HG02870 (cell line): Measurements from ENCODE around the gene PLXDC2.
"Not testable (repeated sequence)": the region's sequence is repeated elsewhere in the genome, so short reads cannot be mapped to it uniquely, and the experiment has no call there.

Experiments used
- ATAC-seq: cut with Tn5 transposase; IDR thresholded peaks from one replicate; pipeline ENCODE4 v1.9.1; 2021; ENCODE audit warnings: mild to moderate bottlenecking, moderate library complexity; ENCODE audit not compliant: unreplicated experiment

PLXDC2 gene

GRCh38 chr10:20166096-20166675 lies 350.0 kb downstream of the PLXDC2 start:
- no peak for ATAC-seq

DNA sequence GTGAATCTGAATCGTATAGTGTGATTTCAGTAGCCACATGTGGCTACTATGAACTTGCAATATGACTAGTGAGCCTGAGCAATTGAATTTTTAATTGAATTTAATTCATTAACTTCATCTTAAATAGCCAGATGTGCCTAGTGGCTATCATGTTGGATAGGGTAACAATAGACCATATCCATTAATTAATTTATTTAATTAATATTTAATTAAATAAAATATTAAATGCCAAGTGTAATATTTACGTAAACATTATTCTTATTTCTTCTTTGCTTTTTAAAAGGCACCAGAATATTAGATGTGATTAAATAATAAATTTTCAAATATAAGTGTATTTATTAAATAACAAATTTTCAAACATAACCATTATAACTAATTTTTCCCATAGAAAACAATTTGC lies 354.4 kb downstream of the PLXDC2 start:
- ATAC-seq = no peak

- ATAC-seq = no peak
Observed at GRCh38 chr10:20173046-20173445, 356.8 kb downstream of the PLXDC2 start.

DNA sequence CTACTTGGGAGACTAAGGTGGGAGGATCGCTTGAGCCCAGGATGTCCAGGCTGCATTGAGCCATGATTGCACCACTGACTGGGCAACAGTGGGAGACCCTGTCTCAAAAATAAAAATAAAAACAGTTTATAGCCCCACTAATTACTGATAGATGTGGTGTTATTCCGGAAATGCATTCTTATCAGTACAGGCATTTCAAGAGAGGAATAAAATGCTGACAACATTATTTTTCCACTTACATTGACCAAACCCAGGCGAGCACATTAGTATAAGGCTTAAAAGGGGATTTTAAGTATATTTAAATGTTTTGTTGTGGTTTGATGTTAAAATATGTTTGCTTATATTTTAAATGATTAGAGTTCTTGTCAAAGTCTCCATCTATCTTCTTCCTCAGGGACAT lies 359.5 kb downstream of the PLXDC2 start:
- no peak for ATAC-seq

GRCh38 chr10:20180766-20181165 lies 364.5 kb downstream of the PLXDC2 start:
- ATAC-seq = no peak

- ATAC-seq = no peak
Observed at GRCh38 chr10:20181434-20181833, 365.2 kb downstream of the PLXDC2 start.

DNA sequence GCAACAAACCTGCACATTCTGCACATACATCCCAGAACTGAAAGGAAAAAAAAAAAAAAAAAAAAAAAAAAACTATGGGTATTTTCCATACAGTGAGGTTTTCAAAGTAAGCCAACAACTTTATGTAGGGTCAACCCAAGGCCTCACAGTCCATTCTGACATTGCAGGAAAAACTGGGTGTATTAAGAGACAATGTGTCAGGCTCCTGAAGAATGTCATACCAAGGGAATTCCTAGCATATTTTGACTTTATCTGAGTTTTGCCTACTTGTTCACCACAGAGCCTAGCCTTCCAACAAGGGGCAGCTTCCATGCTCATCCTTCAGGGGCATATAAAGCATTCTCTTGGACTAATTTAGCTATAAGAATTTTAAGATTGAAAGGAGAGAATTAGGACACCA lies 368.9 kb downstream of the PLXDC2 start:
- ATAC-seq = no peak

- not testable (repeated sequence) for ATAC-seq
Observed at GRCh38 chr10:20191392-20191791, 375.2 kb downstream of the PLXDC2 start.

DNA sequence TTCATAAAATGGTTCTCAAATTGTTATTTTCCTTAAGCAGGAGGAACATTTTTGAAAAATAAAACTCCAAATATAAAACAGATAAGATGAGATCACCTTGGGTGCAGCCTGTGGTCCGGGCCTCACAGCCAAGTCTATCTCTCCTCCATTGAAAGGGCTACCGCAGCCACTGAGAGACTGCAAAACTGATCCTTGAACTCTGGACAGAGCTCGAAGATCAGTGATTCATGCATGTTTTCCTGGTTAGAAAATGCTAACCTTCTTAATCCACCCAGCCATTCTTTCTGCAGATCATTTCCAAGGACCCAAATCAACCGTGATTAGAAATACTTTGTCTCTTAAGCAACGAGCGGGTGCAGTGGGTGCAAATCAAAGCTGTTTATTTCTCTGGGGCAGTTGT lies 378.8 kb downstream of the PLXDC2 start:
- no peak for ATAC-seq

DNA sequence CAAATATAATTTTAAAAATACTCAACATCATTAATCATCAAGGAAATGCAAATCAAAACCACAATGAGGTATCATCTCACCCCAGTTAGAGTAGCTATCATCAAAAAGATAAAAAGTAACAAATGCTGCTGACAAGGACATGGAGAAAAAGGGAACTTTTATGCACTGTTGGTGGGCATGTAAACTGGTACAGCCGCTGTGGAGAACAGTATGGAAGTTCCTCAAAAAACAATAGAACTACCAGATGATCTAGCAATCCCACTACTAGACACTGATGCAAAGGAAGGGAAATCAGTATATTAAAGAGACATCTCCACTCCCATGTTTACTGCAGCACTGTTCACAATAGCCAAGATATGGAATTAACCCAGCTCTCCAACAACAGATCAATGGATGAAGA lies 384.5 kb downstream of the PLXDC2 start:
- no peak for ATAC-seq

- ATAC-seq = no peak
Observed at GRCh38 chr10:20202337-20202736, 386.1 kb downstream of the PLXDC2 start.

DNA sequence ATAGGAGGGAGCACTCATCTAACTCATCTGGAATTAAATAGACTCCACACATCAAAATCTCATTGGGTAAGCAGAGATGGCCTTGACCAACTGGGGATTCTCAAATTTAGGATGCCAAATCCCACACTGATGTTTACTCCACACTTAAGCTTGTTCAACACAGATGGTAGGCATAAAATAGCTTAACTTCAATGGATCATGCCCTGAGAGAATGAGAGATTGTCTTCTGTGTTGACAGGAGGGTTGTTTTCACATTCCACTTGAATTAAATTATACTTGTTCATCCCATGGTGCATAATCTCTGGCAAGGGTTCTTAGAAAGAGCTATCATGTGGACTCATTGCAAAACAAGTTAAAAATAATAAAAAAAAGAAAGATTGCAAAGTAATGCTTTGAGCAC lies 391.4 kb downstream of the PLXDC2 start:
- no peak for ATAC-seq

GRCh38 chr10:20209098-20209497 lies 392.9 kb downstream of the PLXDC2 start:
- ATAC-seq = not testable (repeated sequence)

GRCh38 chr10:20215547-20216152 lies 399.4 kb downstream of the PLXDC2 start:
- ATAC-seq = no peak

DNA sequence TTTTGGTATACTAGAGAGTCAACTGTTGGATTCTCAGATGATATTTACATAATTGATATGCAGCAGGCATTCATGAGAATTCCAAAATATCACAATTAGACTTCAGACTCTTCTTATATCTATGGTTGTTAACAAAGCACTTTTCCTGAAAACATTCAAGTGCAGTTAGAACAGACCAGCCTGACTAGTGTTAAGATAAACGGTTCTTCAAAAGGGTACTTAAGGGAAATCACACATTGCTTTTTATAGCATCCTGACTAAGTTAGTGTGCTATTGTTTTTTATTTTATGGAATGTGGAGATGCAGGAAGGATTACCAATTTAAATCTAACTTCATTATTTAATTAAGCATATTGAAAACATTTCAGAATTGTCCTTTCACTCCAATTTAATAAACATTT lies 405.1 kb downstream of the PLXDC2 start:
- no peak for ATAC-seq

GRCh38 chr10:20228729-20229128 lies 412.5 kb downstream of the PLXDC2 start:
- ATAC-seq = no peak

GRCh38 chr10:20232079-20232705 lies 416.0 kb downstream of the PLXDC2 start:
- ATAC-seq = no peak

DNA sequence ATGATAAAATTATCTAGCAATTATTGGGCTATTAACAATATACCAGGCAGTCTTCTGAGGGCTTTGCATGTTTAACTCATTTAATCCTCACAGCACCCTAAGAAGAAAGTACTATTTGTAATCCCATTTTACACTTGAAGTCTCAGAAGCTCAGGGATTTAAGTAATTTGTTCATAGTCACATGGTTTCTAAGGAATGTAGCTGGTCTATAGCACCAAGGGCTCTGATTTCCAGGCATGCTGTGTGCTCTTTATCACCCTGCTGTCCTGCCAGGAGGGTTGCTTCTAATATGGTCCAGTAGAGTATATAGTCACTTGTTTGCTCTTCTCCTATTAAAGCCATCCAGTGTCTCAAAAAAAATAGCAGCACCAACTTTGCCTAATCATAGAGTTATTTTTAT lies 417.2 kb downstream of the PLXDC2 start:
- no peak for ATAC-seq

DNA sequence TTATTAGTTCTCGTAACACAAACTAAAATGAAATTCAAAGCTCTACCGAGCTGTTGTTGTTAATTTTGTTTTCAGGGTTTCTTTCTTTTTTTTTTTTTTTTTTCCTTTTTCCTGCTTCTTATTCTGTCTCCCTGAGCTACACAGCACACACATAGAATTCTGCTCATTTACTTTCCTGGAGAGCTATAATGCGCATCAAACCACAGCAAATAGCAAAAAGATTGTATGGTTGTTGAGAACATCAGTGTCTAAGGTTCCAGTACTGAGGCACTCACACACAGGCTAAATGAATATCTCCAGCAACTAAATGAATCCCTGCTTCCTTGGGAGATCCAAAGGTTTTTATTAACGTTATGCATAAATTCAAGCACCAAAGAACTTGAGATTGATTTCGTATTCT lies 418.3 kb downstream of the PLXDC2 start:
- ATAC-seq = no peak

- ATAC-seq = no peak
Observed at GRCh38 chr10:20237091-20237570, 420.9 kb downstream of the PLXDC2 start.

DNA sequence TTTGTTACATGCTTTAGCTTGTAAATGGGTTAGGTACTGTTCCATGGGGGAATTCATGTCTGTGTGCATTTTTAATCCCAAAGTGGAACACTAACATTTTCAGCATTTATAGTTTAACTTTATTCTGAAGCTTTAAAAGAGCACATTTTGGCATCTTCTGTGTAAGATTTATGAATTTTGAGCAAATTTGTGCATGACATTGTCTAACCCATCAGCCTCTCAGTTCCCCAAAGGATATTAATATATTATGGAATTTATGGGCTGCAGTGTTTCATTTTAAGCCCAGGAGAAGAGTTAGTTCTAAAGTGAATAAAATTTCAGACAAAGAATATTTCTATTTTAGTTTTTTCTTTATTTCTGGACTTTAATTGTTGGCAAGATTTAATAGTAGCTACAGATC lies 421.4 kb downstream of the PLXDC2 start:
- no peak for ATAC-seq

- ATAC-seq = no peak
Observed at GRCh38 chr10:20240643-20241042, 424.4 kb downstream of the PLXDC2 start.
